Gastroesophageal sphincter (tissue), 3 donors: Measurements from ENCODE around the gene TSEN34.

ENCODE experiments used
- EP300 ChIP-seq: sonication (generic); formaldehyde crosslinking; IDR thresholded peaks from one replicate; pipeline ENCODE4 v1.6.1; 2017; ENCODE audit warnings: antibody characterized with exemption, mild to moderate bottlenecking
- POLR2A ChIP-seq, 2 donors: fragments of 450-650 bp; IDR thresholded peaks; one replicate each; pipeline ENCODE4 v1.6.1; 2017; ENCODE audit warnings: antibody characterized with exemption in 2 of 2, mild to moderate bottlenecking in 2 of 2, moderate library complexity in 1 of 2
- POLR2AphosphoS5 ChIP-seq: sonication (generic); formaldehyde crosslinking; IDR thresholded peaks from one replicate; pipeline ENCODE4 v1.6.1; 2017; ENCODE audit warnings: antibody characterized with exemption
- TF ChIP-seq, protein P1 (sequence below), 4 experiments: fragments of 200-600 bp in 2 of 4; fragments of 450-650 bp in 2 of 4; sonication (generic) in 1 of 4; IDR thresholded peaks; one replicate each; pipeline ENCODE4 v1.5.1; 2017 to 2019; ENCODE audit warnings: antibody characterized with exemption in 4 of 4, mild to moderate bottlenecking in 2 of 4, moderate library complexity in 2 of 4

DNA sequence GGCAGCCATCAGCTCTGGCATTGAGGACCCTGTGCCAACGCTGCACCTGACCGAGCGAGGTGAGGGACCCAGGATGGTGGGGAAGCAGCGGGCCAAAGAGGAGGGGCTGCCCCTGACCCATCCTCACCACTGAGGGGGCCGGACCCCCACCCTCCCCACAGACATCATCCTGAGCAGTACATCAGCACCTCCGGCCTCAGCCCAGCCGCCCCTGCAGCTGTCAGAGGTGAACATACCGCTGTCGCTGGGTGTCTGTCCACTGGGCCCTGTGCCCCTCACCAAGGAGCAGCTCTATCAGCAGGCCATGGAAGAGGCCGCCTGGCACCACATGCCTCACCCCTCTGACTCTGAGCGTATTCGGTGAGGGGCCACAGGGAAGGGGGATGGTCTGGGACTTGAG is 38.8 kb upstream of the TSEN34 start:
- TF ChIP-seq, protein P1, sequence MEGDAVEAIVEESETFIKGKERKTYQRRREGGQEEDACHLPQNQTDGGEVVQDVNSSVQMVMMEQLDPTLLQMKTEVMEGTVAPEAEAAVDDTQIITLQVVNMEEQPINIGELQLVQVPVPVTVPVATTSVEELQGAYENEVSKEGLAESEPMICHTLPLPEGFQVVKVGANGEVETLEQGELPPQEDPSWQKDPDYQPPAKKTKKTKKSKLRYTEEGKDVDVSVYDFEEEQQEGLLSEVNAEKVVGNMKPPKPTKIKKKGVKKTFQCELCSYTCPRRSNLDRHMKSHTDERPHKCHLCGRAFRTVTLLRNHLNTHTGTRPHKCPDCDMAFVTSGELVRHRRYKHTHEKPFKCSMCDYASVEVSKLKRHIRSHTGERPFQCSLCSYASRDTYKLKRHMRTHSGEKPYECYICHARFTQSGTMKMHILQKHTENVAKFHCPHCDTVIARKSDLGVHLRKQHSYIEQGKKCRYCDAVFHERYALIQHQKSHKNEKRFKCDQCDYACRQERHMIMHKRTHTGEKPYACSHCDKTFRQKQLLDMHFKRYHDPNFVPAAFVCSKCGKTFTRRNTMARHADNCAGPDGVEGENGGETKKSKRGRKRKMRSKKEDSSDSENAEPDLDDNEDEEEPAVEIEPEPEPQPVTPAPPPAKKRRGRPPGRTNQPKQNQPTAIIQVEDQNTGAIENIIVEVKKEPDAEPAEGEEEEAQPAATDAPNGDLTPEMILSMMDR (IDR thresholded peaks at IDR 0.05), result no peak
- TF ChIP-seq EP300, result no peak
- TF ChIP-seq POLR2A (IDR thresholded peaks at IDR 0.05), result no peak
- no peak for TF ChIP-seq POLR2AphosphoS5
